Right atrium auricular region (tissue), 2 donors: ENCODE results near the gene PSMD9. TPM values are rescaled to one million over a fixed set of nuclear protein-coding genes. Genes with fewer than 3 reads are reported as not detected.
A peak's percentile ranks its signal among the peaks of the same experiment; 100 is the strongest.

Experiments
- DNase-seq: peaks from one replicate; pipeline ENCODE4 v3.0.0-alpha.2; 2019; ENCODE audit warnings: low spot score
- H3K27ac ChIP-seq, 2 donors: fragments of 200-600 bp; sonication (generic); 1 replicate in 1 of 2; 2 replicates in 1 of 2; pipeline ENCODE4 v1.5.1; 2016 to 2019
- H3K27me3 ChIP-seq, 2 donors: fragments of 200-600 bp; sonication (generic); one replicate each; pipeline versions ENCODE4 v1.5.1 to v1.6.0; 2017 to 2019
- H3K36me3 ChIP-seq: fragments of 200-600 bp; sonication (generic); one replicate; pipeline ENCODE4 v1.5.1; 2016
- H3K4me1 ChIP-seq, 2 donors: fragments of 200-600 bp; sonication (generic); one replicate each; pipeline versions ENCODE4 v1.5.1 to v1.6.0; 2017 to 2019
- H3K4me3 ChIP-seq, 2 donors: fragments of 200-600 bp; sonication (generic); 1 replicate in 1 of 2; 2 replicates in 1 of 2; pipeline ENCODE4 v1.5.1; 2017 to 2019; ENCODE audit warnings: mild to moderate bottlenecking in 1 of 2, moderate library complexity in 1 of 2
- H3K9me3 ChIP-seq, 2 donors: fragments of 200-600 bp; sonication (generic); one replicate each; pipeline ENCODE4 v1.5.1; 2019
- total RNA-seq, 2 donors: library from RNA; depleted of rRNA; stranded (reverse); fragments of >200 nt; gene quantifications; one replicate each; pipeline ENCODE4 v1.1.0, GENCODE V29; 2016
- TF ChIP-seq, protein P1 (sequence below), 2 donors: fragments of 200-600 bp; sonication (generic); IDR thresholded peaks; one replicate each; pipeline ENCODE4 v1.5.1; 2019; ENCODE audit warnings: antibody characterized with exemption in 2 of 2

Gene PSMD9
- total RNA-seq, 2 donors from 2014 or later, result 33.2 to 59.2 TPM

DNA sequence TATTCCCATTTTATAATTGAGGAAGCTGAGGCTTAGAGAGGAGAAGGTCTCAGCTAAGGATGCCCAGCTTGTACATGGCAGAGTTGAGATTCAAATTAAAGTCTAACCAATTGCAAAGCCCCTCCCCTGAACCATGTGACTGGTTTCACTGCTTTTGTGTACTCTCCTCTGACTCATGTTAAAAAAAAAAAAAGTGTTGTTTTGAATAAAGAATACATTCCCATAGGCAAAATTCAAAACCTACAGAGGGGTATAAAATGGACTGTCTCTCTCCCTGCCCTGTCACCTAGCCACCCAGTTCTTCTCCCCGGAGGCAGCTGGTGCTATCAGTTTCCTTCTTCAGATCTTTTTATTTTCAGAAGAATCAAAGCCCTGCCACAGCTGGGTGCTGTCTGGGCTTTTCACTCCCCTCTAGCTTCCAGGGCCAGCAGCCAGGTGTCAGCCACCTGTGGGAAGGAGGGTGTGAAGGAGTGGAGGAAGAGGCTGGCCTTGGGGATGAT lies 5.4 kb downstream of the PSMD9 start:
- Histone ChIP-seq H3K27ac (no peak overlapping the region), H3K4me1 (peaks cover 0 to 23% of the 10 kb centered on the region in 2 donors), H3K9me3 (no peaks in the 10 kb centered on the region), H3K36me3 (peaks cover 29% of the 10 kb centered on the region), H3K27me3 (no peaks in the 10 kb centered on the region), H3K4me3 (no peak overlapping the region)
- no peak for DNase-seq
- TF ChIP-seq, protein P1, sequence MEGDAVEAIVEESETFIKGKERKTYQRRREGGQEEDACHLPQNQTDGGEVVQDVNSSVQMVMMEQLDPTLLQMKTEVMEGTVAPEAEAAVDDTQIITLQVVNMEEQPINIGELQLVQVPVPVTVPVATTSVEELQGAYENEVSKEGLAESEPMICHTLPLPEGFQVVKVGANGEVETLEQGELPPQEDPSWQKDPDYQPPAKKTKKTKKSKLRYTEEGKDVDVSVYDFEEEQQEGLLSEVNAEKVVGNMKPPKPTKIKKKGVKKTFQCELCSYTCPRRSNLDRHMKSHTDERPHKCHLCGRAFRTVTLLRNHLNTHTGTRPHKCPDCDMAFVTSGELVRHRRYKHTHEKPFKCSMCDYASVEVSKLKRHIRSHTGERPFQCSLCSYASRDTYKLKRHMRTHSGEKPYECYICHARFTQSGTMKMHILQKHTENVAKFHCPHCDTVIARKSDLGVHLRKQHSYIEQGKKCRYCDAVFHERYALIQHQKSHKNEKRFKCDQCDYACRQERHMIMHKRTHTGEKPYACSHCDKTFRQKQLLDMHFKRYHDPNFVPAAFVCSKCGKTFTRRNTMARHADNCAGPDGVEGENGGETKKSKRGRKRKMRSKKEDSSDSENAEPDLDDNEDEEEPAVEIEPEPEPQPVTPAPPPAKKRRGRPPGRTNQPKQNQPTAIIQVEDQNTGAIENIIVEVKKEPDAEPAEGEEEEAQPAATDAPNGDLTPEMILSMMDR (IDR thresholded peaks at IDR 0.05), result no peak

DNA sequence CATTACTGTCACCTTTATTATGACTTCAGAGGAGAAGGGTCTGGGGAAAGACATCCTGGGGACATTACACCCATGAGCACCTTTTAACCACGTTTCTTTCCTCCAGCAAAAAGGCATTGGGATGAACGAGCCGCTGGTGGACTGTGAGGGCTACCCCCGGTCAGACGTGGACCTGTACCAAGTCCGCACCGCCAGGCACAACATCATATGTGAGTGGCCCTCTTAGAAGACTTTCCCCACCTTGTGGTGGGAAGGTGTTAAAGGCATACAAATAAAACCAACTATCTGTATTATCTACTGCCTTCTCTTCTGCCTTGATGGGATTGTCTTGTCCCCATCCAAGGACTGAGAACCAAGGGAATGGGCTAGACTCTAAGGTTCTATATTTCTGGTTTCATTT lies 6.0 kb downstream of the PSMD9 start:
- DNase-seq, result no peak
- TF ChIP-seq, protein P1 (IDR thresholded peaks at IDR 0.05), result peak in 1 of 2 donors; percentile 24
- H3K9me3 ChIP-seq, result no peaks in the 10 kb centered on the region
- H3K4me1 ChIP-seq, result peaks cover 0 to 18% of the 10 kb centered on the region in 2 donors
- no peak overlapping the region for H3K27ac ChIP-seq
- H3K4me3 ChIP-seq, result no peak overlapping the region
- H3K36me3 ChIP-seq, result peaks cover 36% of the 10 kb centered on the region
- no peaks in the 10 kb centered on the region for H3K27me3 ChIP-seq

DNA sequence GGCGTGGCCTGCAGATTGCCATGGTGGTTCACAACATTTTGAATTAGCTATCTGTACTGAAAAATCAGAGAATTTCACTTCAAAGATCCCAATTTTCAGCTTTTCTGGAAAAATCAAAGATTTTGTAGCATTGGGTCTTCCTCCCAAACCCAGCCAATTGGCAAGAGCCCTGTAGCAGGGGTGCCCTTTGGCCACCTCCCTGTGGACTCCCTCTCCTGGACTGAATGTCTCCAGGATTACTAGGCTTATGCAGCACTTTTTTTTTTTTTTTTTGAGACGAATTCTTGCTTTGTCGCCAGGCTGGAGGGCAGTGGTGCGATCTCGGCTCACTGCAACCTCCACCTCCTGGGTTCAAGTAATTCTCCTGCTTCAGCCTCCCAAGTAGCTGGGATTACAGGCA lies 9.7 kb downstream of the PSMD9 start:
- no peak for DNase-seq
- Histone ChIP-seq H3K4me3 (no peak overlapping the region), H3K9me3 (no peaks in the 10 kb centered on the region), H3K36me3 (peaks cover 67% of the 10 kb centered on the region), H3K27me3 (no peaks in the 10 kb centered on the region), H3K4me1 (peaks cover 0 to 6% of the 10 kb centered on the region in 2 donors), H3K27ac (no peak overlapping the region)
- TF ChIP-seq, protein P1 (IDR thresholded peaks at IDR 0.05), result no peak

DNA sequence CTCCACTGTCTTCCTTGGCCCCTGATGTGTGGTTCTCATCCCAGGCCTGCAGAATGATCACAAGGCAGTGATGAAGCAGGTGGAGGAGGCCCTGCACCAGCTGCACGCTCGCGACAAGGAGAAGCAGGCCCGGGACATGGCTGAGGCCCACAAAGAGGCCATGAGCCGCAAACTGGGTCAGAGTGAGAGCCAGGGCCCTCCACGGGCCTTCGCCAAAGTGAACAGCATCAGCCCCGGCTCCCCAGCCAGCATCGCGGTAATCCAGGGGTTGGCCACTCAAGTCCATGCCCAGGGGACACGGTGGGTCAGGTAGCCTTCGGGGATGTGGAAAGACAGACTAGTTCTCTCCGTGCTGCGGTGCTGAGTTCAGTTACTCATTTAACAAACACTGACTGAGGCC lies 11.0 kb downstream of the PSMD9 start:
- no peak overlapping the region for H3K27ac ChIP-seq
- H3K4me1 ChIP-seq, result no peaks in the 10 kb centered on the region
- peaks cover 80% of the 10 kb centered on the region for H3K36me3 ChIP-seq
- no peak for DNase-seq
- TF ChIP-seq, protein P1 (IDR thresholded peaks at IDR 0.05), result no peak
- H3K4me3 ChIP-seq, result no peak overlapping the region
- H3K27me3 ChIP-seq, result no peaks in the 10 kb centered on the region
- H3K9me3 ChIP-seq, result no peaks in the 10 kb centered on the region

DNA sequence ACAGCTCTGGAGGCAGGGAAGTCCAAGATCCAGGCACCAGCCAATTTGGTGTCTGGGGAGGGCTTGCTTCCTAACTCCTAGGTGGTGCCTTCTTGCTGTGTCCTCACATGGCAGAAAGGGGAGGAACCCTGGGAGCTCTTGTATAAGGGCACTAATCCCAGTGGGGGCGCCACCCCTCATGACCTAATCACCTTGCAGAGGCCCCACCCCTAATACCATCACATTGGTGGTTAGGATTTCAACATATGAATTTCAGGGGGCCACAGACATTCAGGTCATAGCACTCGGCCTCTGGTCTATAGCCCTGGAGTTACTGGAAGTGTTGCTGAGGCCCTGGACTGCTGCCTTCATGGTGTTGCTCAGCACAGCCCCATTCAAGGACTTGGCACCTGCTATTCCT lies 14.6 kb downstream of the PSMD9 start:
- H3K27me3 ChIP-seq, result no peaks in the 10 kb centered on the region
- H3K4me1 ChIP-seq, result no peaks in the 10 kb centered on the region
- no peak for DNase-seq
- H3K4me3 ChIP-seq, result no peak overlapping the region
- TF ChIP-seq, protein P1 (IDR thresholded peaks at IDR 0.05), result no peak
- H3K27ac ChIP-seq, result no peak overlapping the region
- no peaks in the 10 kb centered on the region for H3K9me3 ChIP-seq
- peaks cover 82% of the 10 kb centered on the region for H3K36me3 ChIP-seq

DNA sequence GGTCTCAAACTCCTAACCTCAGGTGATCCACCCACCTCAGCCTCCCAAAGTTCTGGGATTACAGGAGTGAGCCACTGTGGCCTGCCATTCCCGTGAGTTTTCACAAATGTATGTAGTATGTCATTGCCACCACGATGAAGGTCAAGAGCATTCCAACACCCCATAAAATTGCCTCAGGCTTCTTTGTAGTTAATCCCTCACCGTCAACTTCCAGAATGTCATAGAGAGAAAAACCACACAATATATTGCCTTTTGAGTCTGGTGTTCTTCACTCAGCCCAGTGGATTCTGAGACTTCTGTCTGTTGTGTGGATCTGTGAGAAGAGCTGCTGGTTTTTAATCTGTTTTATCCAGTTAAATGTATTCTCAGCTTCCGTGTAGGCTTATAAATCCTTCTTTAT lies 17.2 kb downstream of the PSMD9 start:
- Histone ChIP-seq H3K36me3 (peaks cover 66% of the 10 kb centered on the region), H3K27ac (no peak overlapping the region), H3K4me3 (no peak overlapping the region), H3K4me1 (no peaks in the 10 kb centered on the region), H3K27me3 (no peaks in the 10 kb centered on the region), H3K9me3 (no peaks in the 10 kb centered on the region)
- DNase-seq, result no peak
- TF ChIP-seq, protein P1 (IDR thresholded peaks at IDR 0.05), result no peak
